HepG2 (cell line): ENCODE data around the gene CD7. TPM values are rescaled to one million over a fixed set of nuclear protein-coding genes. Genes with fewer than 3 reads are reported as not detected.

Experiments
- AGO1 ChIP-seq: fragments of 200-400 bp; formaldehyde crosslinking; IDR thresholded peaks from 2 replicates; pipeline ENCODE4 v1.6.1; 2017; ENCODE audit warnings: mild to moderate bottlenecking, low read depth, low read length, moderate library complexity; ENCODE audit not compliant: poor library complexity, severe bottlenecking
- ATF4 ChIP-seq, 2 experiments: fragments of 450-650 bp in 1 of 2; sonication (generic) in 1 of 2; formaldehyde crosslinking; IDR thresholded peaks; 2 replicates each; pipeline versions ENCODE4 v1.5.0 to v1.8.0; 2020 to 2022; ENCODE audit warnings: mild to moderate bottlenecking in 1 of 2, missing genetic modification reagents in 1 of 2
- ATRX ChIP-seq: sonication (generic); formaldehyde crosslinking; IDR thresholded peaks from 2 replicates; pipeline ENCODE4 v1.4.0; 2020; ENCODE audit warnings: missing genetic modification reagents, borderline replicate concordance
- ELF1 ChIP-seq: sonication (generic); formaldehyde crosslinking; IDR thresholded peaks from 2 replicates; pipeline ENCODE4 v1.4.0; 2020; ENCODE audit warnings: missing genetic modification reagents
- FIP1L1 ChIP-seq: fragments of 200-400 bp; formaldehyde crosslinking; IDR thresholded peaks from 2 replicates; pipeline ENCODE4 v1.6.1; 2018; ENCODE audit warnings: low read depth, mild to moderate bottlenecking, low read length, moderate library complexity, borderline replicate concordance; ENCODE audit not compliant: insufficient read depth
- HNF4A ChIP-seq: sonication (generic); formaldehyde crosslinking; IDR thresholded peaks from 2 replicates; pipeline ENCODE4 v1.4.0; 2020; ENCODE audit warnings: missing genetic modification reagents
- KLF15 ChIP-seq: sonication (generic); formaldehyde crosslinking; IDR thresholded peaks from 2 replicates; pipeline ENCODE4 v1.8.1; 2023; ENCODE audit warnings: borderline replicate concordance, mild to moderate bottlenecking, inconsistent platforms, missing genetic modification reagents, mixed read lengths
- RBM22 ChIP-seq: fragments of 200-400 bp; formaldehyde crosslinking; optimal IDR thresholded peaks from 2 replicates; pipeline ENCODE3; 2017; ENCODE audit warnings: mild to moderate bottlenecking, low read length, moderate library complexity
- SNAPC5 ChIP-seq: sonication (generic); formaldehyde crosslinking; IDR thresholded peaks from 2 replicates; pipeline ENCODE4 v1.8.1; 2023; ENCODE audit warnings: mild to moderate bottlenecking, missing genetic modification reagents, borderline replicate concordance
- SRY ChIP-seq: sonication (generic); formaldehyde crosslinking; IDR thresholded peaks from 2 replicates; pipeline ENCODE4 v1.8.0; 2022; ENCODE audit warnings: mild to moderate bottlenecking, missing genetic modification reagents
- STAT6 ChIP-seq: sonication (generic); formaldehyde crosslinking; IDR thresholded peaks from 2 replicates; pipeline ENCODE4 v1.4.0; 2020; ENCODE audit warnings: missing genetic modification reagents, mild to moderate bottlenecking, borderline replicate concordance
- TEAD2 ChIP-seq: sonication (generic); formaldehyde crosslinking; IDR thresholded peaks from 2 replicates; pipeline ENCODE4 v1.9.0; 2021; ENCODE audit warnings: missing genetic modification reagents
- ZBTB1 ChIP-seq: sonication (generic); formaldehyde crosslinking; IDR thresholded peaks from 2 replicates; pipeline ENCODE4 v1.4.0; 2020; ENCODE audit warnings: missing genetic modification reagents, borderline replicate concordance
- ZNF253 ChIP-seq: sonication (generic); formaldehyde crosslinking; IDR thresholded peaks from 2 replicates; pipeline ENCODE4 v1.8.0; 2022; ENCODE audit warnings: mild to moderate bottlenecking, missing genetic modification reagents, borderline replicate concordance
- ZNF296 ChIP-seq: sonication (generic); formaldehyde crosslinking; conservative IDR thresholded peaks from 2 replicates; pipeline ENCODE4 v1.5.0; 2020; ENCODE audit warnings: mild to moderate bottlenecking, missing genetic modification reagents
- ZNF362 ChIP-seq: sonication (generic); formaldehyde crosslinking; IDR thresholded peaks from 2 replicates; pipeline ENCODE4 v1.4.0; 2020; ENCODE audit warnings: missing genetic modification reagents, mild to moderate bottlenecking, borderline replicate concordance
- ZNF597 ChIP-seq: sonication (generic); formaldehyde crosslinking; IDR thresholded peaks from 2 replicates; pipeline ENCODE4 v1.5.0; 2020; ENCODE audit warnings: missing genetic modification reagents
- ZNF670 ChIP-seq: sonication (generic); formaldehyde crosslinking; IDR thresholded peaks from 2 replicates; pipeline ENCODE4 v1.8.0; 2022; ENCODE audit warnings: mild to moderate bottlenecking, missing genetic modification reagents, borderline replicate concordance
- ZNF777 ChIP-seq: sonication (generic); formaldehyde crosslinking; IDR thresholded peaks from 2 replicates; pipeline ENCODE4 v1.4.0; 2020; ENCODE audit warnings: missing genetic modification reagents
- ZSCAN12 ChIP-seq: sonication (generic); formaldehyde crosslinking; IDR thresholded peaks from 2 replicates; pipeline ENCODE4 v1.9.0; 2021; ENCODE audit warnings: mild to moderate bottlenecking, missing genetic modification reagents
- ZSCAN25 ChIP-seq: sonication (generic); formaldehyde crosslinking; IDR thresholded peaks from 2 replicates; pipeline ENCODE4 v1.8.0; 2022; ENCODE audit warnings: mild to moderate bottlenecking, missing genetic modification reagents
- polyA plus RNA-seq, 8 experiments: library from polyadenylated mRNA; depleted of rRNA in 3 of 8; stranded (reverse) in 7 of 8; unstranded in 1 of 8; fragments of >200 nt; fragmentation: Illumina TruSeq in 4 of 8; extraction: Trizol in 4 of 8; gene quantifications; 2 replicates each; pipeline versions ENCODE4 v1.2.1 to v1.2.3, GENCODE V29; 2011 to 2016; ENCODE audit warnings: low read depth in 4 of 8, missing spikeins in 1 of 8, mixed read lengths in 1 of 8; ENCODE audit not compliant: insufficient read depth in 1 of 8
- total RNA-seq, 5 experiments: library from RNA; depleted of rRNA; stranded (reverse); fragments of >200 nt; fragmentation: Illumina TruSeq; extraction: Trizol; gene quantifications; 2 replicates each; pipeline ENCODE4 v1.2.3, GENCODE V29; 2016; ENCODE audit warnings: low read depth in 1 of 5

The CD7 gene
- total and polyA plus RNA-seq, 2 of the 13 experiments (the other 11 are each of a cell fraction or from before 2014, with no cell fraction given), result 67.6 to 76.4 TPM

GRCh38 chr17:82325286-82326180, 8.1 kb upstream of the CD7 start (continued):
- TF ChIP-seq HNF4A (CRISPR knock-in tag) (peak; percentile 95), FIP1L1 (no peak), ZNF670 (CRISPR knock-in tag) (no peak), TEAD2 (CRISPR knock-in tag) (no peak), ZNF597 (no peak), ZNF777 (CRISPR knock-in tag) (peak; percentile 82), ZSCAN25 (CRISPR knock-in tag) (peak; percentile 92), ZBTB1 (CRISPR knock-in tag) (no peak), ZNF296 (CRISPR knock-in tag) (peak; percentile 93; the same call in 1 of the 2 replicates), RBM22 (no peak), ZNF362 (CRISPR knock-in tag) (peak; percentile 51; the same call in 1 of the 2 replicates), KLF15 (CRISPR knock-in tag) (0 out of 2 replicates have a peak, but pooled peaks have one; percentile 56), ZNF253 (CRISPR knock-in tag) (0 out of 2 replicates have a peak, but pooled peaks have one; percentile 37), ZSCAN12 (CRISPR knock-in tag) (no peak), ATF4 (CRISPR knock-in tag; IDR thresholded peaks at IDR 0.05) (no peak), AGO1 (peak; percentile 71), STAT6 (no peak), SRY (0 out of 2 replicates have a peak, but pooled peaks have one; percentile 22), SNAPC5 (CRISPR knock-in tag) (no peak), ELF1 (peak; percentile 9), ATRX (CRISPR knock-in tag) (no peak)
